ENCODE data around the gene MED29. TPM values are rescaled to one million over a fixed set of nuclear protein-coding genes. Genes with fewer than 3 reads are reported as not detected.

Gene MED29
- total and polyA plus RNA-seq, 2 of the 13 experiments (the other 11 are each of a cell fraction or from before 2014, with no cell fraction given), result 14.0 to 19.7 TPM

DNA sequence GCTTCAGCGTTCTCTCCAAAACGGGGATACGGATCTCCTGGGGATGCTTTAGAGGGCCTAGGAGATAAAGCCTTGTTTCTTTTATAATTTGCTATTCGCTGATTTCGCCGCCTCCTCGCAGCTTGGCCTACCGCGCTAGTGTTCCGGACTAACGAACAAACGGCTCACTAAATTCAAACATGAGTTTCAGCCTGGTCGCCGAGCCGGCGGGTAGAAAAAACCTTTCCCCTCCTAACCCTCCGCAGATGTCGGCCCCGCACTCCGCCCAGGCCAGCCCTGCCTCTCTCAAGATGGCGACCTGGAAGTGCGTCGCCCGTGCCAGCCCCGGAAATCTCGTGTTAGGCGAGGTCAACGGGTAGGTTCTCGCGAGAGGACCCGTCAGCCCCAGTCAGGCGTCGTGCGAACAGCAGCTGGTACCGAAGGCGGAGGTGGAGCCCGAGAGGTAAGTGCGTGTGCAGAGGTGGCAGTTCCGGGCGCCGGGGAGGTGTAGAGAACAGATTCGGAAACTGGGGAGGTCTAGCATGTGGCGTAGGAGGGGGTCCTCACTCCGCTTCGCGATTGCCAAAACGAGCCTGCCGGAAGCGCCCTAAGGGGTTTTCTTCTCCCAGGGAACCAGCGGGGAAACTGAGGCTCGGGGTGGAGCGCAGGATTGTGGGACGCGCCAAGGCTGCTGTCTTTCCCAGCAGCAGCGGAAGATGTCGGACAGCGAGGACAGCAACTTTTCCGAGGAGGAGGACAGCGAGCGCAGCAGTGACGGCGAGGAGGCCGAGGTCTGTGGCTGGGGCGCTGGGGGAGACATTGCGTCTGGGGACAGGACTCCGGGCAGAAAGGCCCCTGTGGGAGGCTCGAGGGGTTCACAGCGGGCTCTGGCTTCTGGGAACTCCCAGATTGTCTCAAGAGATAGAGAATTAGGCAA is 54.3 kb downstream of the MED29 start, which contains the start of gene SUPT5H (continued):
- peak; percentile 100 for TF ChIP-seq THAP9 (CRISPR knock-in tag; IDR thresholded peaks at IDR 0.05; ENCODE audit: borderline replicate concordance)
- no peak; the same call in 1 of the 2 replicates for TF ChIP-seq ZXDC (CRISPR knock-in tag; IDR thresholded peaks at IDR 0.05)
- no peak for TF ChIP-seq ZMYM2 (CRISPR knock-in tag; IDR thresholded peaks at IDR 0.05)
- TF ChIP-seq, protein P1, sequence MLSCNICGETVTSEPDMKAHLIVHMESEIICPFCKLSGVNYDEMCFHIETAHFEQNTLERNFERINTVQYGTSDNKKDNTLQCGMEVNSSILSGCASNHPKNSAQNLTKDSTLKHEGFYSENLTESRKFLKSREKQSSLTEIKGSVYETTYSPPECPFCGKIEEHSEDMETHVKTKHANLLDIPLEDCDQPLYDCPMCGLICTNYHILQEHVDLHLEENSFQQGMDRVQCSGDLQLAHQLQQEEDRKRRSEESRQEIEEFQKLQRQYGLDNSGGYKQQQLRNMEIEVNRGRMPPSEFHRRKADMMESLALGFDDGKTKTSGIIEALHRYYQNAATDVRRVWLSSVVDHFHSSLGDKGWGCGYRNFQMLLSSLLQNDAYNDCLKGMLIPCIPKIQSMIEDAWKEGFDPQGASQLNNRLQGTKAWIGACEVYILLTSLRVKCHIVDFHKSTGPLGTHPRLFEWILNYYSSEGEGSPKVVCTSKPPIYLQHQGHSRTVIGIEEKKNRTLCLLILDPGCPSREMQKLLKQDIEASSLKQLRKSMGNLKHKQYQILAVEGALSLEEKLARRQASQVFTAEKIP (CRISPR knock-in tag; IDR thresholded peaks at IDR 0.05; ENCODE audit: borderline replicate concordance), result no peak
- TF ChIP-seq, protein P2, sequence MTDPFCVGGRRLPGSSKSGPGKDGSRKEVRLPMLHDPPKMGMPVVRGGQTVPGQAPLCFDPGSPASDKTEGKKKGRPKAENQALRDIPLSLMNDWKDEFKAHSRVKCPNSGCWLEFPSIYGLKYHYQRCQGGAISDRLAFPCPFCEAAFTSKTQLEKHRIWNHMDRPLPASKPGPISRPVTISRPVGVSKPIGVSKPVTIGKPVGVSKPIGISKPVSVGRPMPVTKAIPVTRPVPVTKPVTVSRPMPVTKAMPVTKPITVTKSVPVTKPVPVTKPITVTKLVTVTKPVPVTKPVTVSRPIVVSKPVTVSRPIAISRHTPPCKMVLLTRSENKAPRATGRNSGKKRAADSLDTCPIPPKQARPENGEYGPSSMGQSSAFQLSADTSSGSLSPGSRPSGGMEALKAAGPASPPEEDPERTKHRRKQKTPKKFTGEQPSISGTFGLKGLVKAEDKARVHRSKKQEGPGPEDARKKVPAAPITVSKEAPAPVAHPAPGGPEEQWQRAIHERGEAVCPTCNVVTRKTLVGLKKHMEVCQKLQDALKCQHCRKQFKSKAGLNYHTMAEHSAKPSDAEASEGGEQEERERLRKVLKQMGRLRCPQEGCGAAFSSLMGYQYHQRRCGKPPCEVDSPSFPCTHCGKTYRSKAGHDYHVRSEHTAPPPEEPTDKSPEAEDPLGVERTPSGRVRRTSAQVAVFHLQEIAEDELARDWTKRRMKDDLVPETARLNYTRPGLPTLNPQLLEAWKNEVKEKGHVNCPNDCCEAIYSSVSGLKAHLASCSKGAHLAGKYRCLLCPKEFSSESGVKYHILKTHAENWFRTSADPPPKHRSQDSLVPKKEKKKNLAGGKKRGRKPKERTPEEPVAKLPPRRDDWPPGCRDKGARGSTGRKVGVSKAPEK (CRISPR knock-in tag; IDR thresholded peaks at IDR 0.05; ENCODE audit: borderline replicate concordance), result no peak
- peak; percentile 93 for TF ChIP-seq ZNF709 (CRISPR knock-in tag; IDR thresholded peaks at IDR 0.05)
- TF ChIP-seq ZFP36 (IDR thresholded peaks at IDR 0.05; ENCODE audit: borderline replicate concordance, low read depth, low read length, partially characterized antibody), result no peak
- TF ChIP-seq REXO4 (CRISPR knock-in tag; IDR thresholded peaks at IDR 0.05; ENCODE audit: borderline replicate concordance), result no peak
- no peak for TF ChIP-seq DPF2 (CRISPR knock-in tag; IDR thresholded peaks at IDR 0.05; ENCODE audit: borderline replicate concordance, low read depth)
- no peak for TF ChIP-seq IKZF4 (CRISPR knock-in tag; IDR thresholded peaks at IDR 0.05; ENCODE audit: borderline replicate concordance, low read depth, not compliant biosample characterization)
- TF ChIP-seq ZNF841 (CRISPR knock-in tag; IDR thresholded peaks at IDR 0.05; ENCODE audit: borderline replicate concordance), result no peak
- TF ChIP-seq, protein P3, sequence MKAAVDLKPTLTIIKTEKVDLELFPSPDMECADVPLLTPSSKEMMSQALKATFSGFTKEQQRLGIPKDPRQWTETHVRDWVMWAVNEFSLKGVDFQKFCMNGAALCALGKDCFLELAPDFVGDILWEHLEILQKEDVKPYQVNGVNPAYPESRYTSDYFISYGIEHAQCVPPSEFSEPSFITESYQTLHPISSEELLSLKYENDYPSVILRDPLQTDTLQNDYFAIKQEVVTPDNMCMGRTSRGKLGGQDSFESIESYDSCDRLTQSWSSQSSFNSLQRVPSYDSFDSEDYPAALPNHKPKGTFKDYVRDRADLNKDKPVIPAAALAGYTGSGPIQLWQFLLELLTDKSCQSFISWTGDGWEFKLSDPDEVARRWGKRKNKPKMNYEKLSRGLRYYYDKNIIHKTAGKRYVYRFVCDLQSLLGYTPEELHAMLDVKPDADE (CRISPR knock-in tag; IDR thresholded peaks at IDR 0.05), result peak; percentile 65; the same call in 1 of the 2 replicates
- 0 out of 2 replicates have a peak, but pooled peaks have one; percentile 28 for TF ChIP-seq GZF1 (CRISPR knock-in tag; IDR thresholded peaks at IDR 0.05)
- no peak; the same call in 1 of the 2 replicates for TF ChIP-seq BRCA1 (CRISPR knock-in tag; IDR thresholded peaks at IDR 0.05)
- no peak for TF ChIP-seq CHD4 (IDR thresholded peaks at IDR 0.05; ENCODE audit: borderline replicate concordance, low read length)

Measured in HepG2 (cell line).